Lower leg skin (tissue), 4 donors: ENCODE measurements around the gene PEAK1. TPM values are rescaled to one million over a fixed set of nuclear protein-coding genes. Genes with fewer than 3 reads are reported as not detected.

Experiments used
- DNase-seq, 2 donors: peaks; one replicate each; pipeline ENCODE4 v3.0.0-alpha.2; 2019; ENCODE audit warnings: low spot score in 2 of 2
- H3K4me3 ChIP-seq: fragments of 200-600 bp; sonication (generic); 2 replicates; pipeline ENCODE4 v1.5.1; 2017; ENCODE audit warnings: mild to moderate bottlenecking, low read depth; ENCODE audit not compliant: poor library complexity, severe bottlenecking
- CTCF ChIP-seq, 3 donors: fragments of 450-650 bp; IDR thresholded peaks; one replicate each; pipeline ENCODE4 v1.5.1; 2016; ENCODE audit warnings: antibody characterized with exemption in 3 of 3, mild to moderate bottlenecking in 3 of 3, moderate library complexity in 2 of 3
- POLR2A ChIP-seq, 2 donors: fragments of 450-650 bp; IDR thresholded peaks; one replicate each; pipeline ENCODE4 v1.6.1; 2016 to 2017; ENCODE audit warnings: antibody characterized with exemption in 2 of 2, mild to moderate bottlenecking in 1 of 2, moderate library complexity in 1 of 2
- WGBS, 2 donors: methylation state at CpG; one replicate each; pipeline ENCODE4 v1.1.5; 2018; 5-methylcytosine and 5-hydroxymethylcytosine counted together
- intact Hi-C: fragments of 100-400 bp; cut with DNase I; formaldehyde crosslinking; loops from one replicate; pipeline ENCODE4 v1.15.0; 2023; ENCODE audit warnings: low total_unique reads
- total RNA-seq, 4 donors: library from RNA; depleted of rRNA; stranded (reverse); fragments of >200 nt; gene quantifications; one replicate each; pipeline ENCODE4 v1.1.0, GENCODE V29; 2016

The PEAK1 gene
- total RNA-seq: 10 to 100 TPM; 23.4 to 38.2 (median 31.0) TPM

- H3K4me3 ChIP-seq: peak within 1 kb of the TSS; percentile 88
- TF ChIP-seq POLR2A (IDR thresholded peaks at IDR 0.05): peak in 1 of 2 donors; percentile 34
- no peak for TF ChIP-seq CTCF (IDR thresholded peaks at IDR 0.05)
- intact Hi-C loops: no loop called here
- WGBS, 2 donors: 0 to 1% methylated on average over 19 to 43 of the region's 92 CpGs
- DNase-seq: peak; percentile 99 to 100
Measured at GRCh38 chr15:77419836-77420609, at the start of gene PEAK1. PEAK1 (minus strand) TSS chr15:77420104; CDS start chr15:77181926, 238,178 bp downstream.

GRCh38 chr15:77468896-77469295 is 49.0 kb upstream of the PEAK1 start:
- DNase-seq: no peak
- H3K4me3 ChIP-seq: no peak overlapping the region
- WGBS, 2 donors: 90 to 96% methylated on average over 3 of the region's 3 CpGs
- intact Hi-C loops: no loop called here
- TF ChIP-seq CTCF (IDR thresholded peaks at IDR 0.05) (no peak), POLR2A (IDR thresholded peaks at IDR 0.05) (no peak)

- DNase-seq: no peak
- 83 to 90% methylated on average over 1 of the region's 1 CpG for WGBS, 2 donors
- H3K4me3 ChIP-seq: no peak overlapping the region
- TF ChIP-seq CTCF (IDR thresholded peaks at IDR 0.05) (no peak), POLR2A (IDR thresholded peaks at IDR 0.05) (no peak)
- intact Hi-C loops: no loop called here
Measured at GRCh38 chr15:77466521-77466920, 46.6 kb upstream of the PEAK1 start.

GRCh38 chr15:77464129-77464865 is 44.4 kb upstream of the PEAK1 start:
- intact Hi-C loops: no loop called here
- TF ChIP-seq POLR2A (IDR thresholded peaks at IDR 0.05) (no peak), CTCF (IDR thresholded peaks at IDR 0.05) (no peak)
- H3K4me3 ChIP-seq: no peak overlapping the region
- 96 to 98% methylated on average over 3 of the region's 3 CpGs for WGBS, 2 donors
- no peak for DNase-seq

- DNase-seq: no peak
- no peak for TF ChIP-seq CTCF (IDR thresholded peaks at IDR 0.05)
- no peak for TF ChIP-seq POLR2A (IDR thresholded peaks at IDR 0.05)
- intact Hi-C loops: no loop called here
- H3K4me3 ChIP-seq: no peak overlapping the region
Measured at GRCh38 chr15:77461486-77461885, 41.6 kb upstream of the PEAK1 start.
